Measurements from ENCODE around the gene LYRM9.
"Not testable (repeated sequence)": the region's sequence is repeated elsewhere in the genome, so short reads cannot be mapped to it uniquely, and the experiment has no call there.

Gene LYRM9

GRCh38 chr17:27837769-27838168 lies 55.4 kb downstream of the LYRM9 start:
- not testable (repeated sequence) for DNase-seq

- no peak for DNase-seq
Measured at GRCh38 chr17:27836651-27837050, 56.5 kb downstream of the LYRM9 start.

DNA sequence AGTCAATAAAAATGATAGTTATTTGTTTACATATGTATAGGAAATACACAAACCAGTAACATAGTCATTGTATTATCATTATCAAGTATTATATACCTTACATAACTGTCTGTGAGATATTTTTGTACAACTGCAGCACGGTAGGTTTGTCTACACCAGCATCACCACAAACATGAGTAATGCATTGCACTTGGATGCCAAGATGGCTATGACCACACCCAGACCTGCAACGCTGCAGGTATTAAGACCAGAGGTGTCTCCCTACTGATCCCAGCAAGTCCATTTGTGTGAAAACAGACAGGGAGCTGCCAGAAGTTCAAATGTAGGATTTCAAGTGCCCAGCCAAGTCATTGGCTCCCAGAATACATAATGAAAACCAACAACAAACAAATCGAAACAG lies 58.6 kb downstream of the LYRM9 start:
- DNase-seq: no peak

- no peak for DNase-seq
Measured at GRCh38 chr17:27832831-27833230, 60.3 kb downstream of the LYRM9 start.

GRCh38 chr17:27829888-27830287 lies 63.3 kb downstream of the LYRM9 start:
- DNase-seq: not testable (repeated sequence)

DNA sequence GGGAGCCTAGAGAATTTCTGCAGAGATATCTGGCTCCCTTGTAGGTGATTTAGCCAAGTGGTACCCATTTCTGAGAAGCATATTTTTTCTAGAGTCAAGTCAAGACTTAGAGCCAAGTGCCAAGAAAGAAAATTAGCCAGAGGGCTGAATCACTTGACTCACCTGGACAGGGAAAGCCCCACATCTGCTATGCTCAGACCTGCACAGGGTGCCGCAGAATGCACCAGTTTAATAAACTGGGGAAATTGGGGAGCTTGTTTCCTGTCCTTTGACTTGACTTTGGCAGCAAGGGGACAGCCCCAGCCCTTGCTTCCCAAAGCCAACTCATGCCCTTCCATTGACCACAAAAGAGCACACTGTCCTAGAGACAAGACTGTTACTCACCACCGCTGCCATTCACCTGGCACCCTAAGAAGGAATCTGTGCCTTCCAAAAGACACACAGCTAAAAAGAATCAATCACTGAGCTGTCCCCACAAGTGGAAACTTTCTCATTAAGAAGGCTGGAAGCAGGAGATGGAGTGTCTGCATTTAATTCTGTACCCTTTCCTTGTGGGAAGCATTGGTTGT lies 63.9 kb downstream of the LYRM9 start:
- DNase-seq: not testable (repeated sequence)

All from NCI-H1436 (cell line).